ENCODE measurements around the gene MET. TPM values are rescaled to one million over a fixed set of nuclear protein-coding genes. Genes with fewer than 3 reads are reported as not detected.
"Not testable (repeated sequence)": the region's sequence is repeated elsewhere in the genome, so short reads cannot be mapped to it uniquely, and the experiment has no call there.

MET gene
- total RNA-seq = 35.3 and 36.8 TPM in 2 replicates
- polyA plus RNA-seq (2012) = 20.7 TPM

GRCh38 chr7:116671681-116672595, at the start of gene MET:
Gene MET (plus strand): TSS chr7:116672196. CDS start chr7:116699085, 26,889 bp downstream.
- DNase-seq (ENCODE audit: low read depth) = peak; percentile 95

- DNase-seq (ENCODE audit: low read depth) = no peak
Observed at GRCh38 chr7:116626886-116627285, 45.1 kb upstream of the MET start.

GRCh38 chr7:116629051-116629463, 42.9 kb upstream of the MET start:
- peak; percentile 62 for DNase-seq (ENCODE audit: low read depth)

GRCh38 chr7:116630357-116630756, 41.6 kb upstream of the MET start:
- no peak for DNase-seq (ENCODE audit: low read depth)

GRCh38 chr7:116630932-116631671, 40.9 kb upstream of the MET start:
- DNase-seq (ENCODE audit: low read depth) = peak; percentile 99

- DNase-seq (ENCODE audit: low read depth) = no peak
Observed at GRCh38 chr7:116631676-116632075, 40.3 kb upstream of the MET start.

GRCh38 chr7:116632384-116632783, 39.6 kb upstream of the MET start:
- DNase-seq (ENCODE audit: low read depth) = peak; percentile 23

GRCh38 chr7:116633131-116633988, 38.6 kb upstream of the MET start:
- DNase-seq (ENCODE audit: low read depth) = peak; percentile 69

GRCh38 chr7:116636997-116637396, 35.0 kb upstream of the MET start:
- DNase-seq (ENCODE audit: low read depth) = no peak

GRCh38 chr7:116638592-116638991, 33.4 kb upstream of the MET start:
- DNase-seq (ENCODE audit: low read depth) = not testable (repeated sequence)

- no peak for DNase-seq (ENCODE audit: low read depth)
Observed at GRCh38 chr7:116641551-116642153, 30.3 kb upstream of the MET start.

GRCh38 chr7:116643148-116643547, 28.8 kb upstream of the MET start:
- not testable (repeated sequence) for DNase-seq (ENCODE audit: low read depth)

GRCh38 chr7:116644628-116645027, 27.4 kb upstream of the MET start:
- DNase-seq (ENCODE audit: low read depth) = no peak

GRCh38 chr7:116647290-116647689, 24.7 kb upstream of the MET start:
- no peak for DNase-seq (ENCODE audit: low read depth)

GRCh38 chr7:116647861-116648260, 24.1 kb upstream of the MET start:
- DNase-seq (ENCODE audit: low read depth) = no peak

- peak; percentile 57 for DNase-seq (ENCODE audit: low read depth)
Observed at GRCh38 chr7:116650436-116650835, 21.6 kb upstream of the MET start.

GRCh38 chr7:116652793-116653192, 19.2 kb upstream of the MET start:
- no peak for DNase-seq (ENCODE audit: low read depth)

- DNase-seq (ENCODE audit: low read depth) = peak; percentile 71
Observed at GRCh38 chr7:116653204-116653603, 18.8 kb upstream of the MET start.

GRCh38 chr7:116653646-116654045, 18.4 kb upstream of the MET start:
- DNase-seq (ENCODE audit: low read depth) = no peak

- DNase-seq (ENCODE audit: low read depth) = not testable (repeated sequence)
Observed at GRCh38 chr7:116659248-116659647, 12.7 kb upstream of the MET start.

- DNase-seq (ENCODE audit: low read depth) = no peak
Observed at GRCh38 chr7:116661865-116662264, 10.1 kb upstream of the MET start.

Measured in myocyte (in vitro differentiated cells).